ENCODE data around the gene HABP4.

HABP4 gene

DNA sequence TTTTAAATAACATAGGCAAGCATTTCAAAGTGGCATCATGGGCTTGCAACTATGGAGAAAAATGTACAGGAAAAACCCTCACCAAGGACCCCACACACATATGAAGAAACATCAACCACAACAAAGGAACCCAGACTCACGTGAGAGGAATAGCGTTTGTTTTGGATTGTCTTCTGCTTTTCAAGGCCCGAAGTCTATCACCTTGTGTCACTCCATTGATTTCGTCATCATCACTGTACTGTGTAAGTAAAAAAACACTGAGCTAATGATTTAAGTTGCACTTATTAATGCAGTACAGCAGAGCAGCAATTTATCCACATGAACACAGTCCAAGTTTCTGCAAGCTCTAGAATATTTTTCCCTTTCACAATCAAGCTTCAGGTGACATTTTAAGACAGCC lies 72.4 kb downstream of the HABP4 start:
- no peak for DNase-seq (ENCODE audit: low spot score)

DNA sequence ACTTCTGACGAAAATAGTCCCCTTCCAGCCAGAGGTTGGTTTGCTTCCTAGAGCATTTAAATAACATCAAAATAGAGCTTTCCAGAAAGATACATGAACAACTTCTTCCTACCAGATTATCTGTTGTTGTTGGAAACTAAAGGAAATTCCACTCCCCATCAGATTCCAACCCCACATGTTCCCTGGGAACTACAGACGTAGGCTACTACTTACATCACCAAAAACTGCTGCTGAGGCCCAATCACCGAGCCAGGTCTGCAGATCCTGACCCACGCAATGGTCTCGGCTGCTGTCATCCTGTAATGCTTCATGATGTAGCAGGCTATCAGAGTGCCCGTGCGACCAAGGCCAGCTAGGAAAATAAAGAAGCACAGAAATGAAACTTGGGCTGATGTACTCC lies 73.4 kb downstream of the HABP4 start:
- DNase-seq (ENCODE audit: low spot score), result no peak

DNA sequence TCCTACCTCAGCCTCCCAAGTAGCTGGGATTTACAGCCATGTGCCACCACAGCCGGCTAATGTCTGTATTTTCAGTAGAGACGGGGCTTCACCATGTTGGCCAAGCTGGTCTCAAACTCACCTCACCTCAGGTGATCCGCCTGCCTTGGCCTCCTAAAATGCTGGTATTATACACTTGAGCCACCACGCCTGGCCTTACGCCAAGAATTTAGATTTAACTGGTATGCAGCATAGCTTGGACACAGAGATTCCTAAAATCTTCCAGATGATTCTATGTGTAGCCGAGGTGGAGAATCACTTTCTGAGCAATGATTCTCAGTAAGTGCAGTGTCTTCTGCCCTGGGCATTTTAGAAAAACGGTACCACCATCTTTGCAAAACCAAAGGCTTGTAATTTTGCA lies 74.1 kb downstream of the HABP4 start:
- no peak for DNase-seq (ENCODE audit: low spot score)

GRCh38 chr9:96524764-96525163 lies 74.8 kb downstream of the HABP4 start:
- no peak for DNase-seq (ENCODE audit: low spot score)

GRCh38 chr9:96532173-96532572 lies 82.2 kb downstream of the HABP4 start:
- DNase-seq (ENCODE audit: low spot score), result no peak

DNA sequence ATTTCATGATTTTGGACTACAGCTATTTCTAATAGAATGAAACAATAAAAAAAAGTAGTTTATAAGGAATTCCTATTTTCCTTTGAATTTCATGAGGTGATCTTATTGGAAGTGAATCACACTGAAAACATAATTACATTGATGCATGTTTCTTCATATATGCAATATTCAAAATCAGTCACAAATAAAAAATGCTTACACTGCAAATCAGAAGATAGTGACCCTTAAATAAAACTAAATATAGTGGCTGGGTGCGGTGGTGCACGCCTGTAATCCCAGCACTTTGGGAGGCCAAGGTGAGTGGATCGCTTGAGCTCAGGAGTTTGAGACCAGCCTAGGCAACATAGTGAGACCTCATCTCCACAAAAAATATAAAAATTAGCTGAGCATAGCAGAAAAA lies 90.1 kb downstream of the HABP4 start:
- DNase-seq (ENCODE audit: low spot score), result no peak

Data from CD4-positive, alpha-beta T cell treated with Interleukin-6 at 100 ng/mL for 8 hours (primary cell).